Fibroblast of skin of scalp (primary cell): ENCODE measurements around the gene MT1A.
"Not testable (repeated sequence)": the region's sequence is repeated elsewhere in the genome, so short reads cannot be mapped to it uniquely, and the experiment has no call there.

Experiments used
- DNase-seq: peaks from one replicate; pipeline ENCODE4 v3.0.0-alpha.2; 2013

The MT1A gene

DNA sequence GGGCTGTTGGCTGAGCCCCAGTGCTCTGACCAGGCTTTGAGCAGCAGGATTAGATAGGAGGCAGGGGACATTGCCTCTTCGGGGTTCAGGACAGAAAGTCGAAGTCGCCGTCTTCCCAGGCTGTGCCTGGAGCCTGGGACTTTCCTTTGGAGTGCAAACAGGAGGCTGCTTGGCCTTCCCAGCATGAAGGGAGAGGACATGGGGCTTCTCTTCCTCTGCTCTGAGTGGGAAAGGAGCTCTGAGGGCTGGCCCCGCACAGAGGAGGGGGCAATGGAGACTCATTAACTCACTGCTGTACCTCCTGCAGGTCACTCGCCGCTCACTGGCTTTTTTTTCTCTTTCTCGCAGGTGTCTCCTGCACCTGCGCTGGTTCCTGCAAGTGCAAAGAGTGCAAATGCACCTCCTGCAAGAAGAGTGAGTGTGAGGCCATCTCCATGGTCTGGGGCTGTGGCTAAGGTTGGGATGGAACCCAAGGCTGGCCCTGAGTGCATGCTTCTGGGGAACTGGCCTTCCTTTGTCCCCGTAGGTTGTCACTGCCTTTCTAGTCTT, 19.9 kb downstream of the MT1A start:
- no peak for DNase-seq

DNA sequence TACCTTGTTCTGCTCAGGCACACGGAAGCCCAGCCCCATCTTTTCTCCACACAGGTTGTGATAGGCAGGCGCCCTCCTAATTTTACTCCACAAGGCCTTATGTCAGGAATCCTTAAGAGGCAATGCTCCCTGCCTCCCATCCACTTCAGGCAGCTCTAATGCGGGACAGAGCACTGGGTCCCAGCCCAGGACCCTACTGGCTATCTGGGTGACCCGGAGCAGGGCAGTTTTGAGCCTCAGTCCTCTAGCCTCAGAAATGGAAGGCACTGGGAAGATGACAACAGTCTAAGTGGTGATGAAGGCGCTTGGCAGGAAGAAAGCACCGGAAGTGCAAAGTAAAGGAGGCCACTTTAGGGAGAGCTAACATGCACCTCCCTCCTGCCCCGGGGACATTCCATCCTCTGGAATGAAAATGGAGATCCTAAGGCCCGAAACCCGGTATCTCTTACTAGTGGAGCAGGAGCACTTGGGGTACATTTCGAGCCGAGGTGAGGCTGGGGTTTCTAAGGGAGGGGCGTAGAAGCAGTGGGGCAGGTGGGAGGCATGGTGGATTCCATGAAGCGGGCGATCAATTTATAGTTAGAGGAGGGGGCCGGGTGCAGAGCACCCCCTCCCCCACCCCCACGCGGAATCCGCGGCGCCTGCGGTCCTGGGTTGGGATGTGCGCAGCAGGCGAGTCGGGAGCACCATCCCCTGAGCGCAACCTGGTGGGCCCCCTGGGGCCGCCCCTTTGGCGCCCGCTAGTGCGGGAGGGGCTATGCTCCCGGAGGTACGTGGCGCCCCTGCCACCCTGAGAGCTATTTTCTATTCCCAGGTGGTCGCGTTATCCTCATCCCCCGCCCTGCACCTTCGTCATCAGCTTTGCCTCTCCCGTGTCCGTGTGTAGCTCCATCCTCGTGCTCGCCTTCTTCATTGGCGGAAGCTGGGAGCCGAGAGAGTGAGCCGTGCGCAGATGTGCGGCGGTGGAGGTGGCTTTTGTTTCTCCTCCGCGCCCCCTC, 24.2 kb downstream of the MT1A start:
- DNase-seq = no peak

DNA sequence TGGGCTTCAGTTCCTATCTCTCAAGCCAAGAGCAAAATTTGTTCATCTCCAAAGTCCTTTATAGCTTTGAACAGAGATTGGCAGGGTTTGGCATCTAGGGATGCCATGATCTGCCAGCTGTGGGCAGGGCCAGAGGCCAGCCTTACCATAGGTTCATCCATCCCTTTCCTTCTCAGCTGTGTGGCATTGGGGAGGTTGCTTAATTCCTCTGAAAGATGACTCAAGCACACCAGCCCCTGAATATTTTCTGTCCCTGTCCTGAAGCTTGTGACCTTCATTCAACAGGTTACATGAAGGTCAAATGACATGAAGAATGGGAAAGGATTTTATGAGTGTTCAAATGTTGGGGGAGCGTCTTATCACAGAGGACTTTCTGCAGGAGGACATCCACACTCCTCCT, 26.0 kb downstream of the MT1A start:
- no peak for DNase-seq

DNA sequence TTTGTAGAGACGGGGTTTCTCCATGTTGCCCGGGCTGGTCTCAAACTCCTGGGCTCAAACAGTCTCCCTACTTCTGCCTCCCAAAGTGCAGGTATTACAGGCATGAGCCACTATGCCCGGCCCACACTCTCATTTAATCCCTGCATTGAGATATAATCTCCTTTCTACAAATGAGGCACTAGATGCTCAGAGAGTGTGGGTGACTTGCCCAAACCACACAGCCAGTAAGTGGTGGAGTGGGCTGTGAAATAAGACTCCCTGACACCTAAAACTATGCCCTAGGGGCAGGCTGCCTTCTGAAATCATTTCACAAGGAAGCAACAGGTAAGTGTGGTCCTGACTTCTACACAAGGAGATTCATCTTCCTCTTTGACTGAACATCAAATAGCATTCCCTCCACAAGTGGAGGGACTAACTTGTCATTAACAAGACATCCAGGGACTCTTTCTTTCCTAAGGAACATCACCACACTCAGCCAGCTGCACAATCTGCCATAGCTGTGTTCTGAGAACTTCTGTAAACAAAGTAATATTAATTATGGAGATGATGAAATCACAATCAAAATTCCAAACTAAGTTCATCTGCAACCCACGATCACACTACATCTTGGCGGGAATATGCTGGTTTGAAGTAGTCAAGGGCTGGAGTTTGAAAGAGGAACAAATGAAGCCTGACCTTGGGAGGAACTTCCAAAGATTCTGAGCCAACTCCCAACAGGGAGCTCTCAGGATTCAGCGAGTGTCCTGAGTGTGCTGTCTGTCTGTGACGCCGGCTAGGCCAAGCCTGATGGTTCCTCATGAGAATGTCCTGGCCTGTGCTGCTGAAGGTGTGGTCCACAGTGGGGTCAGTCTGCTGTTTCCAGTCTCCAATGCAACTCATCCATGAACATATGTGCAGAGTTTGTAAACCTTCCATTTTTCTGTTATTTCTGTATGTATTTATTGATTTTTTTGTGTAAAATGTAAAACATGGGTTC, 27.1 kb downstream of the MT1A start:
- DNase-seq = not testable (repeated sequence)

DNA sequence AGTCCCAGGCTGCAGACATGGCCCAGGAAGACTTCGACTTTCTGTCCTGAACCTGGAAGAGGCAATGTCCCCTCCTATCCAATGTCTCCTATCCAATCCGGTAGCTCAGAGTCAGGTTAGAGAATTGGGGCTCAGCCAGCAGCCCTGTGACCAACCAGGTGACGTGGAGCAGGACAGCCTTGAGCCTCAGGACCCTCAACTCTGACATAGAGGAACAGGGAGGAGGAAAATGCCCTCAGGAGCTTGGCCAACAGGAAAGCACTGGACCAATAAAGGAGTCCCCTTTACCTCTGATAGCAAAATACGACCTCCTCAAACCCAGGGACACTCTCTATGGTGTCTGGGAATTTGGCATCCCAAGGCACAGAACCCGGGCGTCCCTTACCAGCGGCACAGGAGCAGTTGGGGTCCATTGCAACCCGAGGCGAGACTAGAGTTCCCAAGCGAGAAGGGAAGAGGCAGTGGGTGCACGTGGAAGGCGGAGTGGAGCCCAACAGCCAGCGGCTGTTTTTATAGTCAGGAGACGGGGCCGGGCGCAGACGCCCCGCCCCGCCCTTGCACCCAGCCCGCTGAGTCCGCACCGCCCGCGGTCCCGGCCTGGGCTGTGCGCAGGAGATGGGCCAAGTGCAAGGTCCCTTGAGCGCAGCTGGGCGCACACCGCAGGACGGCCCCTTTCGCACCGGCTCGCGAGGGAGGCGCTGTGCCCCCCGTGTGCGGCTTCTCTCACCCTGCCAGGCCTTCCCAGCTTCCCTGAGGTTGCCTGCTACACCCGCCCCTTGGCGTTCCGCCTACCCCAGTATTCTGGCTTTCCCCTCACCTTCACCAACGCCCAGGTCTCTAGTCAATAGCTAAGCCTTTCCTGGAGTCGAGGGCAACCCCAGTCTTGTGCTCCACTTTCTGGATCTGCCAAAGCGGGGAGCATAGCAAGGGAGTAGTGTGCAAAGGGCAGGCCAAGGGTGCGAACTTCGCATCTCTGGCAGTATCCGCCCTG, 29.4 kb downstream of the MT1A start, which contains the start of gene MT1G:
TSS of gene MT1G (minus strand) at position 485 of the 991 bp plus-strand sequence. CDS start at position 413, 72 bp downstream.
- peak; percentile 29 for DNase-seq

DNA sequence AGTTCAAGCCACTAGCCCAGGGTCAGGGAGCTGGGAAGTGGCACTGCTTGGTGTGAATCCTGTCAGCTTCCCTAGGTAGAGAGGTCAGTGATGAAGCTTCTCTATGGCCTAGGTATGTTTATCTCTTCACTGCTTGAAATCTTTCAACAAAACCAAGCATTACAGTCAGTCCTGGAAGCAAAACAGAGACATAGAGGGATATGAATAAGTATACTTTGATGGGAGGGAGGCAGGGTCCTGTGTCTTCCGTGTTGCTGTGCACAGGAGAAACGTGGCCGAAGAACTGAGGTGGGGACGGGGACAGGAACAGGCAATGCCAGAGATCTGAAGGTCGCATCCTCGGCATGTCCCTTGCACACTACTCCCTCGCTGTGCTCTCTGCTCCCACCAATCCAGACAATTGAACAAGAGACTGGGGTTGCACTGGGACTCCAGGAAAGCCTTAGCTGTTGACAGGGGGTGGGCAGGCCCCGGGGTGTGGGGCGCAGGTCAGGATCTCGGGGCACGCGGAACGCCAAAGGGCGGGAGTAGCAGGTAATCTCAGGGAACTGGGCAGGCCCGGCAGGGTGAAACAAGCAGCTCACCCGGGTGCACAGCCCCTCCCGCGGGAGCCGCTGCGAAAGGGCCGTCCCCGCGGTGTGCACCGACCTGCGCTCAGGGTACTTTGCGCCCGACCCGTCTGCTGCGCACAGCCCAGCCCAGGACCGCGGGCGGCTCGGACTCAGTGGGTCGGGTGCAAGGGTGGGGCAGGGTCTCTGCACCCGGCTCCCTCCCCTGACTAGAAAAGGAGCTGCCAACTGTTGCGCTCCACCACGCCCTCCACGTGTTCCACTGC, 30.8 kb downstream of the MT1A start, which contains the start of gene MT1H:
TSS of gene MT1H (plus strand) at position 810 of the 835 bp plus-strand sequence. CDS start 71 bp downstream, outside the sequence.
- no peak for DNase-seq

DNA sequence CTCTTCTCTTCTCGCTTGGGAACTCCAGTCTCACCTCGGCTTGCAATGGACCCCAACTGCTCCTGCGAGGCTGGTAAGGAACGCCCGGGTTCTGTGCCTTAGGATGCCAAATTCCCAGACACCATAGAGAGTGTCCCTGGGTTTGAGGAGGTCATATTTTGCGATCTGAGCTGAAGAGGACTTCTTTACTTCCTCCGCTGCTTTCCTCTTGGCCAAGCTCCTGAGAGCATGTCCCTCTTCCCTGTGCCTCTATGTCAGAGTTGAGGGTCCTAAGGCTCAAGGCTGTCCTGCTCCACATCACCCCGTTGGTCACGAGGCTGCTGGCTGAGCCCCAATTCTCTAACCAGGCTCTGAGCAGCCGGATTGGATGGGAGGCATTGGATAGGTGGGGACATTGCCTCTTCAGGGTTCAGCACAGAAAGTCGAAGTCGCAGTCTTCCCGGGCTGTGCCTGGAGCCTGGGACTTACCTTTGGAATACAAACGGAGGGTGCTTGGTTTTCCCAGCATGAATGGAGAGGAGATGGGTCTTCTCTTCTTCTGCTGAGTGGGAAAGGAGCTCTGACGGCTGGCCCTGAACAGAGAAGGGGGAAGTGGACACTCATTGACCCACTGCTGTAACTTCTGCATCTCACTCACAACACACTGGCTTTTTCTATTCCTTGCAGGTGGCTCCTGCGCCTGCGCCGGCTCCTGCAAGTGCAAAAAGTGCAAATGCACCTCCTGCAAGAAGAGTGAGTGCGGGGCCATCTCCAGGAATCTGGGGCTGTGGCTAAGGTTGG, 31.6 kb downstream of the MT1A start:
- no peak for DNase-seq

DNA sequence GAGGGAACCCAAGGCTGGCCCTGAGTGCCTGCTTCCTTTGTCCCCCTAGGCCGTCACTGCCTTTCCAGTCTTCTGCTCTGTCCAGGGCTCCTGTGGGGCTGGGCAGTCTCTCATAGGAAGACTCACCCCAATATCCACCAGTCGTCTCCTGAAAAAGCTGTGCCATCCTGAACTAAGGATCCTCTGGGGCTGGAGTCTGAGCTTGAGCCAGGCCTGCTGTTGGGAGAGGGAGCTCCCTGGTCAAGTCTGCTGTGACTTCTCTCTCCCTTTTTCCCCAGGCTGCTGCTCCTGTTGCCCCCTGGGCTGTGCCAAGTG, 32.1 kb downstream of the MT1A start:
- no peak for DNase-seq

DNA sequence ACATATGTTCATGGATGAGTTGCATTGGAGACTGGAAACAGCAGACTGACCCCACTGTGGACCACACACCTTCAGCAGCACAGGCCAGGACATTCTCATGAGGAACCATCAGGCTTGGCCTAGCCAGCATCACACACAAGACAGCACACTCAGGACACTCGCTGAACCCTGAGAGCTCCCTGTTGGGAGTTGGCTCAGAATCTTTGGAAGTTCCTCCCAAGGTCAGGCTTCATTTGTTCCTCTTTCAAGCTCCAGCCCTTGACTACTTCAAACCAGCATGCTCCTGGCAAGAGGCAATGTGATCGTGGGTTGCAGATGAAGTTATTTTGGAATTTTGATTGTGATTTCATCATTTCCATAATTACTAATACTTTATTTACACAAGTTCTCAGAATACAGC, 33.2 kb downstream of the MT1A start:
- not testable (repeated sequence) for DNase-seq

DNA sequence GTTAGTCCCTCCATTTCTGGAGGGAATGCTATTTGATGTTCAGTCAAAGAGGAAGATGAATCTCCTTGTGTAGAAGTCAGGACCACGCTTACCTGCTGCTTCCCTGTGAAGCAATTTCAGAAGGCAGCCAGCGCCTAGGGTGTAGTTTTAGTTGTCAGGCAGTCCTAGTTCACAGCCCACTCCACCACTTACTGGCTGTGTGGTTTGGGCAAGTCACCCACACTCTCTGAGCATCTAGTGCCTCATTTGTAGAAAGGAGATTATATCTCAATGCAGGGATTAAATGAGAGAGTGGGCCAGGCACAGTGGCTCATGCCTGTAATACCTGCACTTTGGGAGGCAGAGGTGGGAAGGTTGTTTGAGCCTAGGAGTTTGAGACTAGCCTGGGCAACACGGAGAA, 33.7 kb downstream of the MT1A start:
- DNase-seq = not testable (repeated sequence)

DNA sequence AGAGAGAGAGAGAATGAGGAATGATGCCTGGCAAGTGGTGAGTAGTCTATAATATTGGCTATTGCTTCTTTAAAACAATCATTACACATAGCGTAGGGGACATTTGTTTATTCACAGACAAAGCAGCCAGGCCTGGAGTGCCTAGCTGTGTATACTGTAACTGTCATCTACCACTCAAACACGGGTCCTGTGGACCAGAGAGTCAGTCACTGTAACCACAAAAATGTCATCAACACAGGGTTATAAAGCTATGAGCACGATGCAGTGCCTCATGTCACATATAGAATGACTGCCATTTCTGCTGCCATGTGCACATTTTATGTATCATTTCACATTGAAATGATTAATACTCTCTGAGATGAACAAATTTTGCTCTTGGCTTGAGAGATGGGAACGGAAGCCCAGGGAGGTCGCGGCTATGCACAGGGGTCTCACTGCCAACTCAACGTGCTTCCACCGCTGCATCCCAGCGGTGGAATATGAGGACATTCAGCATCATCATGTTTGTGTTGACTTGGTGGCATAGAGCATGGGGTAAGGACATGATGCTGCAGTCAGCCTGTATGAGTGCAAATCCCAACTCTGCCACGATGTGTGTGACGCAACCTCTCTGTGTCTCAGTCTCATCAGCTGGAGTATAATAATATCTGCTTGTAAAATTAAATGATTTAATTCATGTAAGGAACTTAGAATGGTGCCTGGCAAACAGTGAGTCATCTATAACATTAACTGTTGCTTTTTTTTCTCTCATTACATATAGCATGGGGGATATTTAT, 34.5 kb downstream of the MT1A start:
- DNase-seq = no peak

DNA sequence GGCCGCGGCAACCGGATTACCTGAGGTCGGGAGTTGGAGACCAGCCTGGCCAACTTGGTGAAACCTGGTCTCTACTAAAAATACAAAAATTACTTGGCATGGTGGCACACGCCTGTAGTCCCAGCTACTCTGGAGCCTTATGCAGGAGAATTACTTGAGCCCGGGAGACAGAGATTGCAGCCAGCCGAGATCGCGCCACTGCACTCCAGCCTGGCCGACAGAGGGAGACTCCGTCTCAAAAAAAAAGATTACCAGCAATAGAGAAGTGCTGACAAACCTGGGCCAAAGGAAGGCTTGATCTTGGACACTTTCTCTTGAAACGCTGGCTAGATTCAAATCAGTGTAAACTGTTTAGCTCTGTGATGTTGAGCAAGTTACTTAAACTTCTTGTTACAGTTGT, 35.5 kb downstream of the MT1A start:
- peak; percentile 19 for DNase-seq

DNA sequence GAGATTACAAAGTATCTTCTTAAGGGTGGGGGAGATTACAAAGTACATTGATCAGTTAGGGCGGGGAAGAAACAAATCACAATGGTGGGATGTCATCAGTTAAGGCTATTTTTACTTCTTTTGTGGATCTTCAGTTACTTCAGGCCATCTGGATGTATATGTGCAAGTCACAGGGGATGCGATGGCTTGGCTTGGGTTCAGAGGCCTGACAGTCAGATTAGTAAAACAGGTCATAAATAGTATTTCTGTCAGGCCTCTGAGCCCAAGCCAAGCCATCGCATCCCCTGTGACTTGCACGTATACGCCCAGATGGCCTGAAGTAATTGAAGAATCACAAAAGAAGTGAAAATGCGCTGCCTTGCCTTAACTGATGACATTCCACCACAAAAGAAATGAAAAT, 36.1 kb downstream of the MT1A start:
- not testable (repeated sequence) for DNase-seq

DNA sequence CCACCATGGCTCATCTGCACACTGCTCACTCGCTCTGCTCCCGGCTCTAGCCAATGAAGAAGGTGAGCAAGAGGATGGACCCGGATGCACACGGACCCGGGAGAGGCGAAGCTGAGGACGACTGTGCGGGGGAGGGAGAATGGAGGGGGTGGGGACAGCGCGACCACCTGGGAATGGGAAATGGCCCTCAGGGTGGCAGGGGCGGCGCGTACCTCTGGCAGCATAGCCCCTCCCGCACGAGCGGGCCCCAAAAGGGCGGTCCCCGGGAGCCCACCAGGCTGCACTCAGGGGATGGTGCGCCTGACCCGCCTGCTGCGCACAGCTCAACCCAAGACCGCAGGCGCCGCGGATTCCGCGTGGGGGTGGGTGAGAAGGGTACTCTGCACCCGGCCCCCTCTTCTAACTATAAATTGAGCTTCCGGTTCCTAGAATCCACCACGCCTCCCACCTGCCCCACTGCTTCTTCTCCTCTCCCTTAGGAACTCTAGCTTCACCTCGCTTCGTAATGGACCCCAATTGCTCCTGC, 37.3 kb downstream of the MT1A start:
- no peak for DNase-seq

DNA sequence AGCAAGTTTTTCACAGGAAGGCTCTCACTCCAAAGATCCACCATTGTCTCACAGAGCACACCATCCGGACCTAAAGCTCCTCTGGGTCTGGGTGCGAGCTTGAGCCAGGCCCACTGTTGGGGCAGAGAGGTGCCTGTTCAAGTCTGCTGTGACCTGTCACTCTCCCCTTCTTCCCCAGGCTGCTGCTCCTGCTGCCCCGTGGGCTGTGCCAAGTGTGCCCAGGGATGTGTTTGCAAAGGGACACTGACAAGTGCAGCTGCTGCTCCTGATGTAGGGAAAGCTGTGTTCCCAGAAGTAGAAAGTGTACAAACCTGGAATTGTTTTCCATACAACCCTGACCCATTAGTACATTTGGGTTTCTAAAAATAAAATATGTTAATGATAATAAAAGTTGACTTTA, 39.0 kb downstream of the MT1A start:
- no peak for DNase-seq

DNA sequence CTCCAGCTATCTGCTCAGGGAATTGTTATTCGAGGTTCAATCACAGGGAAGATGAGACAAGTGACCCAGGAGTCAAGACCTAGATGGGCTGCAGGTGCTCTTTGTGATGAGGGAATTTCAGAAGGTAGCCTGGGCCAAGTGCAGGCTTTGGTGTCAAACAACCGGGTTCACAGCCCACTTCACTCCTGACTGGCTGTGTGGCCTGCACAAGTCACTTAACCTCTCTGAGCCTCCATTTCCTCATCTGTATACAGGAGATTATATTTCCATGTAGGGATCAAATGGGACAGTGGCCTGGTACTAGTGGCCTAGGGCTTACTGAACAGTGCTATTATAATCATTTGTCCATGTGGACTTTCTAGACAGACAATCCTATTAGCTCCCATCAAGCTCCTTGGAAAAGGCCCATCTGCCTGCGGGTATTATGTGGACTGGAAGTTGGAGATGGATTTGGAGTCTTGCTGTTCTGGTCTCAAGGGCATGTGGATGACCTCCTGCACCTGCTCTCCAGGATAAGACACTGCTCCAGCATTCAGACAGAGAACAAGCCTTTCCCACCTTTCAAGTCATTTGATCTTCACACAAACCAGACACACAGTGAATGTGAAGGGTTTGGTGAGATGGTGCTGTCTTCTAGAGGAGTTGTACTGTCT, 40.7 kb downstream of the MT1A start:
- no peak for DNase-seq

DNA sequence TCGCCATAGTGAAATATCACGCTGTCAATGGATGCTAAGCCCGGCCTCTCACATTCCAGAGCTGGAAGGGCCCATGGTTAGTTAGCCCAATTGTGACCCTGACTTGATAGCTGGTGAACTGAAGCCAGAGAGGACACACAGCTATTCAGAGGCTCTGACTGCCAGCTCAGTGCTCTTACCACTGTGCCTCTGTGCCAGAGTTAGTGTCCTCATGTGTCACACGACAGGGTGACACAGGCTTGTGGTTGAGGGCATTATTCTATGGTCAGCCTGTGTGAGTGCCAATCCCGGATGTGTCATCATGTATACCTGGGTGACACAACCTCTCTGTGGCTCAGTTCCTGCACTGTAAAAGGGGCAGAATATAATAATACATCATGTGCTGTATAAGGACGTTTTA, 41.4 kb downstream of the MT1A start:
- no peak for DNase-seq
